PC-3 (cell line): Measurements from ENCODE around the gene LAMA3.

Experiments
- CTCF ChIP-seq: fragments of 300-600 bp; sonication (generic); conservative IDR thresholded peaks from 2 replicates; pipeline ENCODE4 v1.5.1; 2017; ENCODE audit warnings: antibody characterized with exemption, low read depth, mild to moderate bottlenecking, low read length
- EZH2 ChIP-seq: fragments of 300-600 bp; sonication (generic); IDR thresholded peaks from one replicate; pipeline ENCODE4 v1.6.1; 2017; ENCODE audit warnings: antibody characterized with exemption, mild to moderate bottlenecking, low read length; ENCODE audit not compliant: unreplicated experiment

- TF ChIP-seq CTCF = no peak
- no peak for TF ChIP-seq EZH2
Observed at GRCh38 chr18:23837591-23837990, 148.3 kb downstream of the LAMA3 start.
